ENCODE results near the gene ADAM22. TPM values are rescaled to one million over a fixed set of nuclear protein-coding genes. Genes with fewer than 3 reads are reported as not detected.

Gene ADAM22
- total and polyA plus RNA-seq, 2 donors (not counting 1 experiment from before 2014, with no cell fraction given) = 0.30 to 1.8 TPM

DNA sequence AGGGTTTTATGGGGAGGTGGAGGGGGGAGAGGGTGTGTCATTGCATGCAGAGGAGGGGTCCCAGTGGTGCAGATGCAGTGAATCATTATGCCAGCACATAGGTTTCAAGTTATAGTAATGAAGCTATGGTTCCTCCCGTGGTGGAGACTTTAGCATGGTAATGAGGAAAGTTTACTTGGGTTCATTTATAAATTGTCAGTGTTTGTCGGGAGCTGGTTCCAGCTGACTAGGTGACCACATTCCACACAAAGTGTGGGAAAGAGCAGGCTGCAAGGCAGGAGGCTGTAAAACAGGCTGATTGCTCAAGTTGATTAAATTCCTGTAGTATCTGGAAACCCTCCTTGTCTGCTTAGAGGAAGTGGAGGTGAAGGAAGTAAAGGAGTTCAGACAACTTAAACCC, 206.9 kb downstream of the ADAM22 start:
- H4K20me1 ChIP-seq (ENCODE audit: control insufficient read depth, insufficient read depth, low read length, poor library complexity, severe bottlenecking) = no peaks in the 10 kb centered on the region
- Mint-ChIP-seq H3K4me1 (no peaks in the 10 kb centered on the region), H3K27me3 (peaks cover 5% of the 10 kb centered on the region), H3K4me3 (no peak overlapping the region), H3K27ac (no peak overlapping the region), H3K9me3 (ENCODE audit: insufficient read depth) (no peaks in the 10 kb centered on the region)
- WGBS (ENCODE audit: insufficient coverage) = 60% methylated on average over 2 of the region's 2 CpGs
- no peak overlapping the region for H3K4me3 ChIP-seq (ENCODE audit: control extremely low read depth in 1 of 5, extremely low read depth in 1 of 5, insufficient read depth in 1 of 5, low read depth in 2 of 5, low read length in 4 of 5)
- H3K9ac ChIP-seq (ENCODE audit: low read length) = no peak overlapping the region
- no peaks in the 10 kb centered on the region for H3K4me1 ChIP-seq (ENCODE audit: control insufficient read depth in 2 of 2, insufficient read depth in 2 of 2, low read length in 2 of 2)
- ATAC-seq (ENCODE audit: low read depth) (no peak), DNase-seq (no peak)
- intact Hi-C loops (cut with micrococcal nuclease) = no loop called here
- ChIA-PET POLR2A (no interaction called here), CTCF (no interaction called here)
- no peak overlapping the region for H3K27ac ChIP-seq (ENCODE audit: low read length in 2 of 2)
- no peak overlapping the region for H3K4me2 ChIP-seq (replicated peaks; ENCODE audit: low read depth, low read length, poor library complexity, severe bottlenecking)
- H3K27me3 ChIP-seq (replicated peaks in 1 of 4; ENCODE audit: control extremely low read depth in 1 of 4, control insufficient read depth in 3 of 4, insufficient read depth in 4 of 4, low read length in 3 of 4) = no peaks in the 10 kb centered on the region
- no peak overlapping the region for H2AFZ ChIP-seq (ENCODE audit: insufficient read depth, low read depth, low read length, poor library complexity, severe bottlenecking)
- no peaks in the 10 kb centered on the region for H3K36me3 ChIP-seq (replicated peaks in 1 of 2; ENCODE audit: control extremely low read depth in 1 of 2, control insufficient read depth in 1 of 2, extremely low read depth in 1 of 2, insufficient read depth in 2 of 2, low read length in 1 of 2)
- TF ChIP-seq, protein P1, sequence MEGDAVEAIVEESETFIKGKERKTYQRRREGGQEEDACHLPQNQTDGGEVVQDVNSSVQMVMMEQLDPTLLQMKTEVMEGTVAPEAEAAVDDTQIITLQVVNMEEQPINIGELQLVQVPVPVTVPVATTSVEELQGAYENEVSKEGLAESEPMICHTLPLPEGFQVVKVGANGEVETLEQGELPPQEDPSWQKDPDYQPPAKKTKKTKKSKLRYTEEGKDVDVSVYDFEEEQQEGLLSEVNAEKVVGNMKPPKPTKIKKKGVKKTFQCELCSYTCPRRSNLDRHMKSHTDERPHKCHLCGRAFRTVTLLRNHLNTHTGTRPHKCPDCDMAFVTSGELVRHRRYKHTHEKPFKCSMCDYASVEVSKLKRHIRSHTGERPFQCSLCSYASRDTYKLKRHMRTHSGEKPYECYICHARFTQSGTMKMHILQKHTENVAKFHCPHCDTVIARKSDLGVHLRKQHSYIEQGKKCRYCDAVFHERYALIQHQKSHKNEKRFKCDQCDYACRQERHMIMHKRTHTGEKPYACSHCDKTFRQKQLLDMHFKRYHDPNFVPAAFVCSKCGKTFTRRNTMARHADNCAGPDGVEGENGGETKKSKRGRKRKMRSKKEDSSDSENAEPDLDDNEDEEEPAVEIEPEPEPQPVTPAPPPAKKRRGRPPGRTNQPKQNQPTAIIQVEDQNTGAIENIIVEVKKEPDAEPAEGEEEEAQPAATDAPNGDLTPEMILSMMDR (IDR thresholded peaks at IDR 0.05) = no peak
- no peak for TF ChIP-seq EZH2 (IDR thresholded peaks at IDR 0.05; ENCODE audit: borderline replicate concordance, insufficient read depth, low read depth, low read length, poor library complexity, severe bottlenecking)
- no peaks in the 10 kb centered on the region for H3K9me3 ChIP-seq (ENCODE audit: control extremely low read depth in 1 of 3, control insufficient read depth in 2 of 3, insufficient read depth in 1 of 3, low read length in 2 of 3)
- H3K79me2 ChIP-seq (ENCODE audit: control insufficient read depth, insufficient read depth, low read length) = no peaks in the 10 kb centered on the region

DNA sequence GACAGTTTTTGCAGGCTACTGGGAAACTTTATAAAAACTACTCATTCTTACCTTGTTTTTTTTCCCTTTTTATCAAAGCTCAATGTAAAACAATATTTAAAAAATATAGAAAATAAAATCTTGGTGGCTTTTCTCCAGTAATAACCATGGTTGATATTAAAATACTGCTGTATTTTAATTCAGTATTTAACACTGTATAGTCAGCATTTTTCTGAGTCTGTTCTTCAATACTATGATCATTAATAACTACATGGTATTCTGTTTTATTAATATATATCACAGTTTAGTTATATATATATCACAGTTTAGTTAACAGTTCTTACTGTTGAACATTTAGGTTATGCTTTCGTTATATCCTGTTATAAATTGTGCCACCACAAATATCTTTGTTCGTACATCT, 207.4 kb downstream of the ADAM22 start:
- H3K9me3 Mint-ChIP-seq (ENCODE audit: insufficient read depth) = no peaks in the 10 kb centered on the region
- Histone ChIP-seq H3K4me3 (ENCODE audit: control extremely low read depth in 1 of 5, extremely low read depth in 1 of 5, insufficient read depth in 1 of 5, low read depth in 2 of 5, low read length in 4 of 5) (no peak overlapping the region), H3K27me3 (replicated peaks in 1 of 4; ENCODE audit: control extremely low read depth in 1 of 4, control insufficient read depth in 3 of 4, insufficient read depth in 4 of 4, low read length in 3 of 4) (no peaks in the 10 kb centered on the region), H3K4me2 (replicated peaks; ENCODE audit: low read depth, low read length, poor library complexity, severe bottlenecking) (no peak overlapping the region), H4K20me1 (ENCODE audit: control insufficient read depth, insufficient read depth, low read length, poor library complexity, severe bottlenecking) (no peaks in the 10 kb centered on the region), H3K79me2 (ENCODE audit: control insufficient read depth, insufficient read depth, low read length) (no peaks in the 10 kb centered on the region), H3K9ac (ENCODE audit: low read length) (no peak overlapping the region), H3K36me3 (replicated peaks in 1 of 2; ENCODE audit: control extremely low read depth in 1 of 2, control insufficient read depth in 1 of 2, extremely low read depth in 1 of 2, insufficient read depth in 2 of 2, low read length in 1 of 2) (no peaks in the 10 kb centered on the region), H3K4me1 (ENCODE audit: control insufficient read depth in 2 of 2, insufficient read depth in 2 of 2, low read length in 2 of 2) (no peaks in the 10 kb centered on the region), H3K27ac (ENCODE audit: low read length in 2 of 2) (no peak overlapping the region), H3K9me3 (ENCODE audit: control extremely low read depth in 1 of 3, control insufficient read depth in 2 of 3, insufficient read depth in 1 of 3, low read length in 2 of 3) (no peaks in the 10 kb centered on the region), H2AFZ (ENCODE audit: insufficient read depth, low read depth, low read length, poor library complexity, severe bottlenecking) (no peak overlapping the region)
- WGBS (ENCODE audit: insufficient coverage) = no CpG with 5 or more reads among the region's 2 CpGs
- no peak overlapping the region for H3K4me3 Mint-ChIP-seq
- no peaks in the 10 kb centered on the region for H3K4me1 Mint-ChIP-seq
- H3K27me3 Mint-ChIP-seq = peaks cover 5% of the 10 kb centered on the region
- TF ChIP-seq EZH2 (IDR thresholded peaks at IDR 0.05; ENCODE audit: borderline replicate concordance, insufficient read depth, low read depth, low read length, poor library complexity, severe bottlenecking) = no peak
- TF ChIP-seq, protein P1 (IDR thresholded peaks at IDR 0.05) = no peak
- intact Hi-C loops (cut with micrococcal nuclease) = no loop called here
- DNase-seq (no peak), ATAC-seq (ENCODE audit: low read depth) (no peak)
- H3K27ac Mint-ChIP-seq = no peak overlapping the region
- ChIA-PET CTCF (no interaction called here), POLR2A (no interaction called here)
